Effector CD4-positive, alpha-beta T cell (primary cell): ENCODE data around the gene TNNC1.

Source experiments
- DNase-seq: peaks from one replicate; pipeline ENCODE4 v3.0.0-alpha.2; 2020

Gene TNNC1

GRCh38 chr3:52483577-52484381 lies 29.9 kb upstream of the TNNC1 start:
- DNase-seq, result no peak

- DNase-seq, result no peak
Measured at GRCh38 chr3:52483081-52483480, 29.2 kb upstream of the TNNC1 start.

DNA sequence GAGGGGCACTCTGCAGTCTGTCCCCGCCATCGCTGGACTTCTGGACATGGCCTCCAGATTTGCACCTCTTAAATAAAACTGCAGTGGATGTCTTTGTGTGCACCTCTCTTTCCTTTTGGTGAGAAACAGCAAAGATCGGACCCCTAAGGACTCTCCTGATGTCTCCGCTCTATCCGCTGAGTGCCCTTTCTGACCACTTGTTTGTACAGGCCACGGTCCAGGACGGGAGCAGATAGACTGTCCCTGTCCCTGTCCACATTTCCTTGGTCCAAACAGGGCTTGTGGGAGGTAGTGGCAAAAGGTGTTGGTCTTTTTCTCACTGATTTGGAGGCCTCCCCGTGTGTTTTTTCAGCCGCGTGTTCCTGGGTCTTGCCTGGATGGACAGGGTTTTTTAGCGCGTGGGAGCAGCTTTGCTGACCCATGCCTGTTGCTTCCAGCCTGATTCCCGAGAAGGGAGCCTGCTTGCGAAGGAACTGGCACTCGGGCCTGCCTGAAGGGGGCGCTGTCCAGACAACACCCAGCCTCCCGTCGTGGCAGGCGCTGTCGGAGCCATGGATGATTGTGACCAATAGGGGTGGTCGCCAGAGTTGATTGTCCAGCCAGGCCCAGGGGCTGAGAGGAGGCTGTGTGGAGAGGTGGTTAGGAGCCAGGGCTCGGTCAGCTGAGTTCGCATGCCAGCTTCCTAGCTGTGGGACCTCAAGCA lies 28.1 kb upstream of the TNNC1 start:
- DNase-seq, result no peak

GRCh38 chr3:52480768-52481715 lies 27.2 kb upstream of the TNNC1 start:
- no peak for DNase-seq

DNA sequence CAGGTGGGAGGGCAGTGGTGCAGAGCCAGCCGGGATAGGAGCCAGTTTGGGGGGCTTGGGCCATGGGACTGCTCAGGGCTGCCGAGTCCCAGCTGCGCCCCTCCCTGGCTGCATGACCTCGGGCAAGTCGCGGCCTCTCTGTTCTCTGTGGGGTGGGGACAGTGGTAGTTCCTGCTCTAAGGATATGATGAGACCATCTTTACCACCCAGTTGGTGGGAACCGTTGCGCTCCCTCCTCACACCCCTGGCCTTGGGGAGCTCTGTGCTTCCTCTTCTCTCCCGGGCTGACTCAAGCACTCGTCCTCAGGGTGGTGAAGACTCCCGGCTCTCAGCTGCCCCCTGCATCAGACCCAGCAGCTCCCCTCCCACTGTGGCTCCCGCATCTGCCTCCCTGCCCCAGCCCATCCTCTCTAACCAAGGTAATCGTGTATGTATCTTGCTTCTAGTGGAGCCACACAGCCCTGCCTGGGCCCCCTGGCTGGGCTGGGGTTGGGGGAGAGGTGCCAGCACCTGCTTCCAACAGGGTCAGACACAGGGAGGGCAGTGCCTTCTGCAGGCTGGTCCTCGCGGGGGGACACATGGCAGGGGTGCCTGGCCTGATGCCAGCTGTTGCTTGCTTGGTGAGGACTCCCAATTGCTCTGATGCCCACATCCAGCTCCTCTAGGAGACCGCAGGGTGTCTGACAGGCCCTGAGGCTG lies 26.2 kb upstream of the TNNC1 start:
- DNase-seq, result no peak

GRCh38 chr3:52479037-52479876 lies 25.4 kb upstream of the TNNC1 start:
- DNase-seq, result no peak

- no peak for DNase-seq
Measured at GRCh38 chr3:52477796-52478095, 23.9 kb upstream of the TNNC1 start.

- DNase-seq, result no peak
Measured at GRCh38 chr3:52477076-52477795, 23.4 kb upstream of the TNNC1 start.

DNA sequence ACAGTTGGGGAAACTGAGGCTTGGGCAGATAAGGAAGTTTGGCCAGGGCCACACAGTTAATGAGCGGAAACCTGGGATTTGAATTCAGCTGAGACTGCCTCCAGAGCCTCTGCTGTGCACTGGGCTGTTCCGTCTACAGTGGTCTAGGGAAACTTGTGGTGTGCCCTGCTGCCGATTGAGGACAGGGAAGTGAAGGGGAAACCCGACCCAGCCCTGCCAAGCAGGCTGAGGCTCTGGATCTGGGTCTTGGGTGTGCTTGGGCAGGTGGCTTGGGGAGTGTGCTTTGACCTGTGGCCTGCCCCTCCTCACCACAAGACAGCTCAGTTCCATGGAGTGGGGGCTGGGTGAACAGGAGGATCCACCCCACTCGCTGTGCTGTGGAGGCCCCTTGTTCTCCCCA lies 19.2 kb upstream of the TNNC1 start:
- DNase-seq, result no peak

DNA sequence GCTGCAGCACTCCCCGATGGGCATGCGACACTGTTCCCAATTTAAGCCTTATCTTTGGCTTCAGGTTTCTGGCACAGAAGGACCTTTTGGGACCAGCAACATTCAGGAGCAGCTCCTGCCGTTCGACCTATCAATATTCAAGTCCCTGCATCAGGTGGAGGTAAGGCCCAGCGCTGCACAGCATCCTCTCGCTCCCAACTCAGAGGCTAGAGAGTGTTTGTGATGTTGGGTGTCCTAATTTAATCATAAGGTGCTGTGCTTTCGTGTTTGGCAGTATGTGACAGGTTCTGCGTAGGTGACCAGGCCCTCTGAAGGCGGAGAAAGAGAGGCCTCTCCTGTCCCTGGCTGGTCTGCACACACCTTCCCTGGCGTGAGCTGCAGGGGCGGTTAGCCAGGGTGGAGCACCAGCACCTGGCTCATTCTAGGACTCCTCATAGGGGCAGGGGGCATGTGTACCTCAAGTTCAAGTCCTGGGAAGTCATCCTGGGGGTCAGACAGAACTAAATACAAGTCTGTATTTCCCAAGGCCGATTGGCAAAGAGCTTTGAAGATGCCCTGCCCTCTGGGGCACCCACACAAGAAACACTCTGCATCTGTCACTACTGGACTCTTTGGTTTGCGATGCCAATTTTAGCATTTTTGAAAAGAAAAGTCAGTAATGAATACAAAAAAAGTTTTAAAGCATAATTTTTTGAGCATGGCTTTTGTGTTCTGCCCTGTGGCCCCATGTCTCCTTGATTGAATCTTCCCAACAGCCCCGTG lies 18.6 kb upstream of the TNNC1 start:
- no peak for DNase-seq

GRCh38 chr3:52471371-52472238 lies 17.8 kb upstream of the TNNC1 start:
- no peak for DNase-seq

GRCh38 chr3:52470920-52471319 lies 17.1 kb upstream of the TNNC1 start:
- DNase-seq, result no peak

DNA sequence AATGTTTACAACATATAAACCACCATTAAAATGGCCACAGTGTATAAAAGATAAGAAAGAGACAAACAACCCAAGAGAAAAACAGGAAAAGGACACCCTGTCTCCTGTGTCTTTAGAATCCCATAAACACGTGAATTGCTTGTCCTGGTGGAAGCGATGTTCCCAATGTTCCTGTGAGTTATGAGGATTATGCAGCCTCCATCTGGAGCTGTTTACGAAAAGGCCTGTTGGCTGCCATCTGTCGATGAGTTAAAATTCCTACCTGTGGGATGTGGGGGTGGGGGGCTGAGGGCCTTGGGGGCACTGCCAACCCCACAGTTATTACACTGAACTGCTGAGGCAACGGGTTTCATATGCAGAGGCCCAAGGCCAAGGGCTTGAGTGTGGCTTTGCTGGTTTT lies 15.2 kb upstream of the TNNC1 start:
- DNase-seq, result no peak

DNA sequence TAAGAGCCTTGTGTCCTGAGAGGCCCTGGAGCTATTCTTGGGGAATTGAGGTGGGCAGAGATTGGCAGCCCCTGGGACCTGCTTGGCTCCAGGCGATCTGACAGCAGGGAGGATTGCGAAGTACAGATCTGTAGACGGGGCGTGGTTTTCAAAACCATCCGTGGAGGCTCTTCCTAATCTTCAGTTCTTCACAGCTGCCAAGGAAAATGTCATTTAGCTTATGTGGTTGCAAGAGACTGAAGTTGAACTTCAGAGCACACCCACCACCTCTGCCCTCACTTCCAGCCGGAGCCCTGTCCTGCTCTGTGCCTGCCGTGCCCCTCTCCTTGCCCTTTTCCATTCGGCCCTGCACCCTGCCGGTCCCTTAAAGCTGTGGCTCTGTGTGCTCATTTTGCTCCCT lies 14.5 kb upstream of the TNNC1 start:
- DNase-seq, result no peak

DNA sequence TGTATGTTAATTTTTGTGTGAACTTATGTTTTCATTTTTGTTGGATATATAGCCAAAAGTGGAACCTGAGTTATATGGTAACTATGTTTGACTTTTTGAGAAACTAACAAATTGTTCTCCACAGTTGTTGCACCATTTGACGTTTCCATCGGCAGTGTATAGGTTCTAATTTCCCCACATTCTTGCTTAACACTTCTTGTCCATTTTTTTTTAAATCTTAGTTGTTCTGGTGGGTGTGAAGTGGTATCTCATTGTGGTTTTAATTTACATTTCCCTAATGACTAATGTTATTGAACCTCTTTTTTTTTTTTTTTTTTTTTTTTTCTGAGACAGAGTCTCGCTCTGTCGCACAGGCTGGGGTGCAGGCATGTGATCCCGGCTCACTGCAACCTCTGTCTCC lies 9.6 kb upstream of the TNNC1 start:
- no peak for DNase-seq

- no peak for DNase-seq
Measured at GRCh38 chr3:52461874-52462273, 8.0 kb upstream of the TNNC1 start.

GRCh38 chr3:52458770-52459545 lies 5.1 kb upstream of the TNNC1 start:
- no peak for DNase-seq

DNA sequence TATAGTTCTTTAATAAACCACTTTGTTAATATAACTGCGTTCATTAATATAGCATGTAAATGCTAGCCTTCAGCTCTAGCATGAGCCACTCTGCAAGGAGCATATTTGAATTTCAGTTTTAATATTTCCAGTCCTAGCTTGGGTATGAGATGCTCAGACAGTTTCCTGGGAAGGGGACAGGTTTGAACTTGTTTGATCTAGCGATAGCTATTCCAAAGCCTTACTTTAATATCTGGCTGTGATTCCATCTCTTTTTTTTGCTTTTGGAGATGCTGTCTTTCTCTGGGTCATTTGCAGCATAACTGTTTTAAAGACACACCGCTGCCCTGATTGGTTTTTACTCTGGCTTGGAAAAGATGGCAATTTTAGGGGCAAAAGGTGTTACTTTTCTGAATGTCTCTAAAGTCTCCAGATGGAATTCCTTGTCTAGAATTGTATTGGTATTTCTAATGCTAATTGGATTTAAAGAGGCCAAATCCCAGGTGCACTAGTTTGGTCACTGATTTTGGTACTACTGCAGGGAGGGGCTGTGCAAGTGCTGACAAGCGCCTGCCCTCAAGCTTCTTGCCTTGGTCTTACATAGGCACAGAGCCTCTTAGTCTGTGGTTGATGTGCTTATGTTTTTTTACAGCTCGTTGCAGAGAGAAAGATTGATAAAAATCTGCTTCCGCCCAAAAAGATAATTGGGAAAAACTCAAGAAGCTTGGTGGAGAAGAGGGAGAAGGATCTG lies 4.4 kb upstream of the TNNC1 start:
- DNase-seq, result no peak
